ENCODE measurements around the gene ST6GALNAC3.

The ST6GALNAC3 gene

DNA sequence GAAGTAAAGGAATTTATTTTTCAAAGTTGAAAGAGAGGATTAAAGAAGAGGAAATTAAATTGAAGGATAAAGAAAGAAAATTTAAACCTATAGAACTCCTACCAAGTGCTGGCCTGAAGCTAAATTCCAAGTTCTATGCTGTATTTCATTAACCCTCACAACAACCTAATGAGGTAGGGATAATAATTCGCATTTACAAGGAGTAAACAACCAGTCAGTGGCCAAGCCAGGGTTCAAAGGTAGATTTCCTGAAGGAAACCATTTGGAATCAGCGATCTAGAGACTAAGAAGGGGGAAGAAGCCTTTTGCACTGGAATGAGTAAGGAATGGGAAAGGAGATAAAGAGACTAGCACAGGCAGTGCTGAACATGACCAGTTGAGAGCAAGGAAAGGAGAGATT lies 526.9 kb downstream of the ST6GALNAC3 start:
- no peaks in the 10 kb centered on the region for H3K9me3 ChIP-seq (ENCODE audit: control insufficient read depth, low read length)
- H3K4me1 ChIP-seq (ENCODE audit: control insufficient read depth, insufficient read depth, low read length): no peaks in the 10 kb centered on the region
- H3K9ac ChIP-seq (ENCODE audit: low read length): no peak overlapping the region
- no peaks in the 10 kb centered on the region for H3K27me3 ChIP-seq (ENCODE audit: control insufficient read depth, insufficient read depth, low read length)
- no peaks in the 10 kb centered on the region for H3K36me3 ChIP-seq (ENCODE audit: control insufficient read depth, insufficient read depth, low read length)
- H3K4me3 ChIP-seq (ENCODE audit: low read length): no peak overlapping the region

DNA sequence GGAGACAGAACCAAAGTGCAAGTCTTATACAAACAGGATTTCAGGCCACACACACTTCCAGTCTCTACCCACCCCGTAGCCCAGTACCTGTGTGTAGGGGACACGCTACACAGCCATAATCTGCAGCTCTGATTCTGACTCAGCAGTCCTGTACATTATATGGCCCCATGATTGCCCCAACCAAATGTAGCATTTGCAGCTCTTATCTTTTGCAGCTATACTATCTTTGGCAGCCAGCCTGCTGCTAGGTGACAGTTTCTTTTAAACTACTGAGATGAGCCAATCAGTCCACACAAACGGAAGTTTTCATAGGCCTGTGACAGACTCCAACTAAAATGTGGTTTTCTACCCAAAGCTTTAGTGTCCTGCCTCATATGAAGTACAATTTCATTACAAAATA lies 533.2 kb downstream of the ST6GALNAC3 start:
- Histone ChIP-seq H3K27me3 (ENCODE audit: control insufficient read depth, insufficient read depth, low read length) (no peaks in the 10 kb centered on the region), H3K4me1 (ENCODE audit: control insufficient read depth, insufficient read depth, low read length) (no peaks in the 10 kb centered on the region), H3K4me3 (ENCODE audit: low read length) (no peak overlapping the region), H3K36me3 (ENCODE audit: control insufficient read depth, insufficient read depth, low read length) (no peaks in the 10 kb centered on the region), H3K9ac (ENCODE audit: low read length) (no peak overlapping the region), H3K9me3 (ENCODE audit: control insufficient read depth, low read length) (no peaks in the 10 kb centered on the region)

DNA sequence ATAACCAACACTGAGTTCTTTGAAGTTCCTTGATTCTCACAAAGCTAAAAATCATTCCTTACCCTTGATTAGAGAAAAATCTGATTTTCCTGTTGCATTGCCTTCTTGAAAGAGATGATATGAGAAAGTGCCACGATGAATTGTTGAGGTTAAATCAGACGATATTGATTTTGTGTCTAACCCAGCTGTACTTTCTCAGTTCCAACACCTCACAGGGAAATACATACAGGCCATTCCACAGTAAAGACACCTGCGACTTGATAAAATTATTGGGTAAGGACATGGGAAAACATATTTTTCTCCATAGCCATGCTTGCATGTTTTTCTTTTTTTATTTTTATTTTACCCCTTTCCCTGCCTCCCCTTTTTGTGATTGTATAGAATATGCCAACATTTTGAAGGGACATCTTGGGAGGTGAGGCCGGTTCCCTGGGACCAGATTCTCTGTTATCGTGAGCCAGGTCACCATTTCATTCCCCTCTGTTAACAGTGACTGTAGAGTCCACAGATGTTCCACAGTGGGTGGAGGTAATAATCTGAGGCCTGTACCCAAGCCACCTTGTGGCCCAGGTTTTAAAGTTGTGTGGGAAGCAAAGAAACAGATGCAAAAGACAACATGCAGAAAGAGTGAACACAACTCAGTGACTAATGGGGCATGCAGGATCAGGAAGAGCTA lies 537.4 kb downstream of the ST6GALNAC3 start:
- H3K9ac ChIP-seq (ENCODE audit: low read length): no peak overlapping the region
- no peak overlapping the region for H3K4me3 ChIP-seq (ENCODE audit: low read length)
- no peaks in the 10 kb centered on the region for H3K9me3 ChIP-seq (ENCODE audit: control insufficient read depth, low read length)
- H3K27me3 ChIP-seq (ENCODE audit: control insufficient read depth, insufficient read depth, low read length): no peaks in the 10 kb centered on the region
- no peaks in the 10 kb centered on the region for H3K36me3 ChIP-seq (ENCODE audit: control insufficient read depth, insufficient read depth, low read length)
- H3K4me1 ChIP-seq (ENCODE audit: control insufficient read depth, insufficient read depth, low read length): no peaks in the 10 kb centered on the region

DNA sequence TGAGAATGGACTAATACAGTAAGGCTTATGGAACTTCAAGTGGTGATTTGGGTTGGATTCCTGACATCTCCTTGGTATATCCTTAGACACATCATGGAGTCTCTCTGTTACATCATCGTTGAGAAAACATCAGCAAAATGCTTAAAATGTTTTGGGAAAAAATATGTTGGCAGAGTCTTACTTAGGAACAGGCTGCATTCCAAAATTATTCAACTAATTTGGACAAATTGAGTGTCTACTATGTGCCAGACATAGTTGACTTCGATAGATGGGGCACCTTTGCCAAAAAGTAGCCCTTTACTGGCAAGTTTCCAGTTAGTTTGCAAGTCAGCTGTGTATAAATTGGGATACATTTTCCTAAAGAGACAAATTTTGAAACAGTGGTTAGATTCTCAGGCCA lies 539.3 kb downstream of the ST6GALNAC3 start:
- H3K27me3 ChIP-seq (ENCODE audit: control insufficient read depth, insufficient read depth, low read length): no peaks in the 10 kb centered on the region
- no peak overlapping the region for H3K4me3 ChIP-seq (ENCODE audit: low read length)
- H3K9me3 ChIP-seq (ENCODE audit: control insufficient read depth, low read length): no peaks in the 10 kb centered on the region
- no peak overlapping the region for H3K9ac ChIP-seq (ENCODE audit: low read length)
- no peaks in the 10 kb centered on the region for H3K4me1 ChIP-seq (ENCODE audit: control insufficient read depth, insufficient read depth, low read length)
- no peaks in the 10 kb centered on the region for H3K36me3 ChIP-seq (ENCODE audit: control insufficient read depth, insufficient read depth, low read length)

DNA sequence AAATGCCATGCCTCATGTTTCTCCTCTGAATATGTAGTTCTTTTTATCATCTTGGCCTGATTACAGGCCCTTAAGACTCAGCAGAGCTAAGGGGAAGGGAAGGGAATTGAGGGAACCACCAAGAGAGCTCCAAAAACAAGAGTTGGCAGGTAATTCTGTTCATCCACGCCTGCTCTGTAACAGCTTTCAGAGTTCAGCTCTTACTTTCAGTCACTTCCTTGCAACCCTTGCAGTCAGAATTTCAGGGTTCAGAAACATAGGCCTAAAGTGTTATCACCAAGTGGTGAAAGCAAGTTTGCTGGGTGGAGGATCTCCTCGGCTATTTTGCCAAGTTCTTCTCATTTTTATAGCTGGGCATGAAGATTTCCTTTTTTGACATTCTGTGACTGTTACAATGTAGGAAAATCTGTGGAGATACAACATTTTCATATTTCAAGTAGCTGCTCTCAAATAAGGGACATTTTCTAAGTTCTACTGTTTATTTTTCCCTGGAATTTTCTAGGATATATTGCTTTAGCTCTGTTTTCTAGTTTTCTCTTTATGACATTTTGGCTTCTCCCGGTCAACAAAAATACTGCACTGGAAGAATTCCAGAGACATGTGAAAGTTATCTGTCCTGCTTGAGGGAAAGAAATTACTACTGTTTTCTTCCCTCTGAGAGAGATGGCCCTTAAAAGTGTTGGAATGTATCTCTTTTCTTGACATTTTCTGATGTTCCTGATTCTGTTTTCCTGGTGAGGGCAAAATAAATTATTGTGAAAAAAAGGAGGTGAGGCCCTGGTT lies 540.9 kb downstream of the ST6GALNAC3 start:
- Histone ChIP-seq H3K27me3 (ENCODE audit: control insufficient read depth, insufficient read depth, low read length) (no peaks in the 10 kb centered on the region), H3K9ac (ENCODE audit: low read length) (no peak overlapping the region), H3K4me1 (ENCODE audit: control insufficient read depth, insufficient read depth, low read length) (no peaks in the 10 kb centered on the region), H3K36me3 (ENCODE audit: control insufficient read depth, insufficient read depth, low read length) (no peaks in the 10 kb centered on the region), H3K4me3 (ENCODE audit: low read length) (no peak overlapping the region), H3K9me3 (ENCODE audit: control insufficient read depth, low read length) (no peaks in the 10 kb centered on the region)

DNA sequence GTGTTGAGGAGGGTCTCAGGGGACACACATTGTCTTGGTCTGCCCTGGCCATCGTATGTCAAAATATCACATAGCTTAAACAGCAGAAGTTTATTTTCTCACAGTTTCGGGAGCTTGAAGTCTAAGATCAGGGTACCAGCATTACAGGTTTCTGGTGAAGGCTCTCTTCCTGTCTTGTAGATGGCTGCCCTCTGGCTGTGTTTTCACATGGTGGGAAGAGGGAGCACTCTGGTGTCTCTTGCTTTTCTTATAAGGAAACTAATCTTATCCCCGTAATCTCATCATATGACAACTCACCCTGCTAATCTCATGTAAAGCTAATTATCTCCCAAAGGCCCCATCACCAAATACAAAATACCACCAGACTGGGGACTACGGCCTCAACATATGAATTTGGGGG lies 545.8 kb downstream of the ST6GALNAC3 start:
- Histone ChIP-seq H3K9ac (ENCODE audit: low read length) (no peak overlapping the region), H3K9me3 (ENCODE audit: control insufficient read depth, low read length) (no peaks in the 10 kb centered on the region), H3K27me3 (ENCODE audit: control insufficient read depth, insufficient read depth, low read length) (no peaks in the 10 kb centered on the region), H3K36me3 (ENCODE audit: control insufficient read depth, insufficient read depth, low read length) (no peaks in the 10 kb centered on the region), H3K4me1 (ENCODE audit: control insufficient read depth, insufficient read depth, low read length) (no peaks in the 10 kb centered on the region), H3K4me3 (ENCODE audit: low read length) (no peak overlapping the region)

DNA sequence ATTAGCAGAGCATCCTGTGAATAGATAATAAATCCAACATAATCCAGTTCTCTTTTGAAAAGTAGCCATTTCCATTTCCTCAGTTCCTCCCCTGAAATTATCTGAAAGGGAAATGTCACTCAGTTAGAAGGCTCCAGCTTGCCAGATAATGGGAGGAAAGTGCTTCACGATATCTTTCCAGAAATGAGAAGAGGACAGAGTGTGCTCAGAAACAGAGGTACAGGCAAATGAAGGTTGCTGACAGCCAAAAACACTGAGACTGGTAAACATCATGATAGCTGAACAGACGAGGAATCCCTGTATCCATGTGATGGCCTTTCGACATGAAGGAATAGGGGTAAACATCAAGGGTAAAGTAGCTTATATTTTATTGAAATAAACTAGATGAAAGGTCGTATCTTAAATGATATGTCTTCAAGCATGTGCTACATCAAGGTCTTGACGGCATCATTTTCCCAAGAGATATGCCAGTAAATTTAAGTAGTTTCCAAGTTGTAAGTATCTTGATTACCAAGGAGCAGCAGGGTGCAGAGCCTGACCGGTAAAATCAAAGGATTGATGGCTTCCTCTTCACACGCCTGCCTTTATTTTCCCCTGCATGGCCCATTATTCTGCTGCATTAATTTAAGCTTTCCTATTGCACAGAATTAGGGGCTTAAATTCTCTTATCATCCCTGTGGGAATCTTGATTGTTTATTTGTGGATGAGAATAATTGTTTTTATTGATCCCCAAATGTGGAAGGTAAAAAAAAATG lies 548.4 kb downstream of the ST6GALNAC3 start:
- no peaks in the 10 kb centered on the region for H3K9me3 ChIP-seq (ENCODE audit: control insufficient read depth, low read length)
- no peak overlapping the region for H3K4me3 ChIP-seq (ENCODE audit: low read length)
- no peak overlapping the region for H3K9ac ChIP-seq (ENCODE audit: low read length)
- H3K36me3 ChIP-seq (ENCODE audit: control insufficient read depth, insufficient read depth, low read length): no peaks in the 10 kb centered on the region
- H3K27me3 ChIP-seq (ENCODE audit: control insufficient read depth, insufficient read depth, low read length): no peaks in the 10 kb centered on the region
- H3K4me1 ChIP-seq (ENCODE audit: control insufficient read depth, insufficient read depth, low read length): no peaks in the 10 kb centered on the region

DNA sequence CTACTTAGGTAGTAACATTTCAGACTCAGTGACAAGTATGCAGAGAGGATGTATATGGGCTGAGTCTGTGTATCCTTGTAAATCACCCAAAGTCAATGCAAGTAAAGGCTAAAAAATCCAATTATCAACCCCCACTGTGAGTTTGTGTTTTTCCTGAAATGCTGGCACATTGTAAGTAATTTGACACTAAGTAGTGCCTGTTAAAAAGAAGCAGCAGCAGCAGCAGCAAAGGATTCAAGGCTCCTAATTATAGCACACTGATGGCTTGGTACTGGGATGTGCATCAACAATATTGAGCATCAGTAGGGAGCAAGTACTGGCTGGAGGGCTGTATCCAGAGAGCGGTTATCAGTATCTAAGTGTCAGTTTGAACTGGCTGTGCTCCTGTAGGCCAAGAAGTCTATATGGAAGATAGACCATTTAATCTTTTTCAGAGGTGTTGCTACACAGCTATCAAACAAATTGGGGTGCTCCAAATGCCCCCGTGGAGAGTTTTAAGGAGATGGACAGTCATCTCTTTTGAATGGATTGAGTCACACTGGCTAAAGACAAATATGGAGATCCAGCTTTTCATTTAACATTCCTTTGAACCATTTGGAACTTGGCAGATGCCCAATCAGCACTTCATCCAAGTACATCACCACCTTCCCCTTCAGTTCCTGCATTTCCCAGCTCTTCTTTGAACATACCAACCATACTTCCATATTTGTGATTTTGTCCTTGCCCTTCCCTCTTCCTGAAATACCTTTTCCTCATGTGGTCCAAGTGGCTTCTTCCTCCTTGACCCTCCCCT lies 551.5 kb downstream of the ST6GALNAC3 start:
- H3K4me1 ChIP-seq (ENCODE audit: control insufficient read depth, insufficient read depth, low read length): no peaks in the 10 kb centered on the region
- H3K9ac ChIP-seq (ENCODE audit: low read length): no peak overlapping the region
- no peak overlapping the region for H3K4me3 ChIP-seq (ENCODE audit: low read length)
- no peaks in the 10 kb centered on the region for H3K36me3 ChIP-seq (ENCODE audit: control insufficient read depth, insufficient read depth, low read length)
- H3K9me3 ChIP-seq (ENCODE audit: control insufficient read depth, low read length): no peaks in the 10 kb centered on the region
- H3K27me3 ChIP-seq (ENCODE audit: control insufficient read depth, insufficient read depth, low read length): no peaks in the 10 kb centered on the region

DNA sequence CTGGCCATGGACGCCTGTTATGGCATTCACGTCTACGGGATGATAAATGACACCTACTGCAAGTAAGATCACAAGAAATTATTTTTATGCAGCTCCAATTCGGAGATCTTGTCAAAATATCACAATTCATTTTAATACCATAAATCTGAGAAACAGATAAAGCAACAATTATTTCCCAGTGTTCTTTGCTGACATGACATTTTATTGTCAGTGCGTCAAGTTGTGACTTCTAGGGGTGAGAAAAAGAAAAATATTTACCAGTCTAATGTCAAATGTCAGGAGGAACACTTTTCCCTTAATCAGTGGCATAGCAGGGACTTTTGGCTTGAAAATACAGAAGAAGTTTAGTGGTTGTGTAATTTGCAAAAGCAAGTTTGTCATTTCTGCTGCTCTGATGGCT lies 553.0 kb downstream of the ST6GALNAC3 start:
- H3K27me3 ChIP-seq (ENCODE audit: control insufficient read depth, insufficient read depth, low read length): no peaks in the 10 kb centered on the region
- H3K9me3 ChIP-seq (ENCODE audit: control insufficient read depth, low read length): no peaks in the 10 kb centered on the region
- H3K4me3 ChIP-seq (ENCODE audit: low read length): no peak overlapping the region
- no peaks in the 10 kb centered on the region for H3K4me1 ChIP-seq (ENCODE audit: control insufficient read depth, insufficient read depth, low read length)
- no peak overlapping the region for H3K9ac ChIP-seq (ENCODE audit: low read length)
- no peaks in the 10 kb centered on the region for H3K36me3 ChIP-seq (ENCODE audit: control insufficient read depth, insufficient read depth, low read length)

DNA sequence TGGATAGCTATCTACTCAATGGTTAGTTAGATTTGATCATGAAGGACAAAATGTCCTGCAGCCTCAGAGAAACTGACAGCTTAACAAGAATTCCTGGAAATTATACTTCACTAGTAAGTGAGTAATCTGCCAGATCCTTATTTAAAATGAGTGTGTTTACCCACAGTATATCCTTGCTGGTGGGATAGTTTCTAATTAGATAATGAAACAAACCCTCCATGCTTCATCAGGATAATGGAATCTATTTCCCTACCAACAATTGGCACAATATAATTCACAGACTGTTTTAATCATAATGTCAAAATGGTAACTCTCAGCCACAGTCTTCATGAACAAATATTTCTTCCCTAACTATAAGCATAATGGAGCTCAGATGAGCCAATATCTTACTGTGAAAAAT lies 553.4 kb downstream of the ST6GALNAC3 start:
- Histone ChIP-seq H3K9ac (ENCODE audit: low read length) (no peak overlapping the region), H3K4me1 (ENCODE audit: control insufficient read depth, insufficient read depth, low read length) (no peaks in the 10 kb centered on the region), H3K36me3 (ENCODE audit: control insufficient read depth, insufficient read depth, low read length) (no peaks in the 10 kb centered on the region), H3K27me3 (ENCODE audit: control insufficient read depth, insufficient read depth, low read length) (no peaks in the 10 kb centered on the region), H3K9me3 (ENCODE audit: control insufficient read depth, low read length) (no peaks in the 10 kb centered on the region), H3K4me3 (ENCODE audit: low read length) (no peak overlapping the region)

DNA sequence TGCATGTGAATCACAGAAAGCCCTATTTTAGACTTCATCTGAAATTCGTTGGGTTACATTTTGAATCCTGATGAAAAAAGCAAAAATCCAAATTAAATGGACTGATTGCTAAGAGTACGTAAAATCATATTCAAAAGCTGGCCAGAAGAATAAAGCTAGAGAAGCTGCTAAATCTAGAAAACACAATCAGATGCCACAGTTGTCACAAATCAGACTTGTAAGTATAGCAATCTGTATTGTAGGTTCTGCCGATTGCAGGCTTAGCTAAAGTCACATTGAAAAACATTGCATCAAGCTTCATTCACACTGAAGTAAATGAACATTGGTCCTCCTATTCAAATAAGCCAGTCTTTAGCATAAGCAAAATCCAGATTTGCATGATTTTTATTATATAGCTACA lies 557.6 kb downstream of the ST6GALNAC3 start:
- H3K4me3 ChIP-seq (ENCODE audit: low read length): no peak overlapping the region
- H3K27me3 ChIP-seq (ENCODE audit: control insufficient read depth, insufficient read depth, low read length): no peaks in the 10 kb centered on the region
- no peak overlapping the region for H3K9ac ChIP-seq (ENCODE audit: low read length)
- no peaks in the 10 kb centered on the region for H3K36me3 ChIP-seq (ENCODE audit: control insufficient read depth, insufficient read depth, low read length)
- no peaks in the 10 kb centered on the region for H3K4me1 ChIP-seq (ENCODE audit: control insufficient read depth, insufficient read depth, low read length)
- H3K9me3 ChIP-seq (ENCODE audit: control insufficient read depth, low read length): no peaks in the 10 kb centered on the region

Data from mucosa of stomach (tissue), 1 donor.